ENCODE results near the gene ZNF230.

ZNF230 gene

GRCh38 chr19:43983544-43983911 lies 19.2 kb upstream of the ZNF230 start:
- DNase-seq (ENCODE audit: extremely low read depth, low read depth), result no peak
- TF ChIP-seq CTCF (IDR thresholded peaks at IDR 0.05; ENCODE audit: low read depth, low read length, missing control alignments), result no peak
- peak overlapping the region; percentile 57 for H3K4me3 ChIP-seq (replicated peaks; ENCODE audit: low read depth, low read length)

GRCh38 chr19:43983912-43984686 lies 18.7 kb upstream of the ZNF230 start, which contains the start of gene ZNF155:
ZNF155 (plus strand) TSS chr19:43984188; CDS start chr19:43988544, 4,356 bp downstream.
- DNase-seq (ENCODE audit: extremely low read depth, low read depth), result peak; percentile 97
- no peak for TF ChIP-seq CTCF (IDR thresholded peaks at IDR 0.05; ENCODE audit: low read depth, low read length, missing control alignments)
- peak within 1 kb of the TSS; percentile 57 for H3K4me3 ChIP-seq (replicated peaks; ENCODE audit: low read depth, low read length)

GRCh38 chr19:43984687-43985000 lies 18.1 kb upstream of the ZNF230 start:
- no peak for DNase-seq (ENCODE audit: extremely low read depth, low read depth)
- TF ChIP-seq CTCF (IDR thresholded peaks at IDR 0.05; ENCODE audit: low read depth, low read length, missing control alignments), result no peak
- peak overlapping the region; percentile 57 for H3K4me3 ChIP-seq (replicated peaks; ENCODE audit: low read depth, low read length)

GRCh38 chr19:43997631-43998290 lies 5.0 kb upstream of the ZNF230 start:
- no peak overlapping the region for H3K4me3 ChIP-seq (replicated peaks; ENCODE audit: low read depth, low read length)
- TF ChIP-seq CTCF (IDR thresholded peaks at IDR 0.05; ENCODE audit: low read depth, low read length, missing control alignments), result no peak
- DNase-seq (ENCODE audit: extremely low read depth, low read depth), result no peak

GRCh38 chr19:44002212-44002565 lies 568 bp upstream of the ZNF230 start:
- no peak for DNase-seq (ENCODE audit: extremely low read depth, low read depth)
- TF ChIP-seq CTCF (IDR thresholded peaks at IDR 0.05; ENCODE audit: low read depth, low read length, missing control alignments), result no peak
- H3K4me3 ChIP-seq (replicated peaks; ENCODE audit: low read depth, low read length), result peak overlapping the region; percentile 72

GRCh38 chr19:44003461-44004009 lies 778 bp downstream of the ZNF230 start:
- H3K4me3 ChIP-seq (replicated peaks; ENCODE audit: low read depth, low read length), result peak overlapping the region; percentile 72
- no peak for TF ChIP-seq CTCF (IDR thresholded peaks at IDR 0.05; ENCODE audit: low read depth, low read length, missing control alignments)
- DNase-seq (ENCODE audit: extremely low read depth, low read depth), result no peak

Data from HFF-Myc (cell line).